Dendritic cell treated with granulocyte-macrophage colony-stimulating factor and Interleukin-4, amounts not matched to agents 40 ng/mL and 50 ng/mL, for 4 days (primary cell): ENCODE data around the gene DNAJC1.

ENCODE experiments used
- H3K27ac Mint-ChIP-seq: one replicate; pipeline ENCODE4 v1.8.0; 2022; ENCODE audit warnings: mild to moderate bottlenecking, mixed read lengths
- H3K27me3 Mint-ChIP-seq: one replicate; pipeline ENCODE4 v1.8.0; 2022; ENCODE audit warnings: mild to moderate bottlenecking, mixed read lengths
- H3K36me3 Mint-ChIP-seq: one replicate; pipeline ENCODE4 v1.8.0; 2022; ENCODE audit warnings: low read depth, mixed read lengths
- H3K4me1 Mint-ChIP-seq: one replicate; pipeline ENCODE4 v1.8.0; 2022; ENCODE audit warnings: low read depth, mixed read lengths
- H3K4me3 Mint-ChIP-seq: one replicate; pipeline ENCODE4 v1.8.0; 2022; ENCODE audit warnings: mild to moderate bottlenecking, moderate library complexity, mixed read lengths
- H3K9me3 Mint-ChIP-seq: one replicate; pipeline ENCODE4 v1.8.0; 2022; ENCODE audit warnings: mixed read lengths
- intact Hi-C: fragments of 100-400 bp; cut with micrococcal nuclease; formaldehyde crosslinking; loops from one replicate; pipeline ENCODE4 v1.15.0; 2022

The DNAJC1 gene

DNA sequence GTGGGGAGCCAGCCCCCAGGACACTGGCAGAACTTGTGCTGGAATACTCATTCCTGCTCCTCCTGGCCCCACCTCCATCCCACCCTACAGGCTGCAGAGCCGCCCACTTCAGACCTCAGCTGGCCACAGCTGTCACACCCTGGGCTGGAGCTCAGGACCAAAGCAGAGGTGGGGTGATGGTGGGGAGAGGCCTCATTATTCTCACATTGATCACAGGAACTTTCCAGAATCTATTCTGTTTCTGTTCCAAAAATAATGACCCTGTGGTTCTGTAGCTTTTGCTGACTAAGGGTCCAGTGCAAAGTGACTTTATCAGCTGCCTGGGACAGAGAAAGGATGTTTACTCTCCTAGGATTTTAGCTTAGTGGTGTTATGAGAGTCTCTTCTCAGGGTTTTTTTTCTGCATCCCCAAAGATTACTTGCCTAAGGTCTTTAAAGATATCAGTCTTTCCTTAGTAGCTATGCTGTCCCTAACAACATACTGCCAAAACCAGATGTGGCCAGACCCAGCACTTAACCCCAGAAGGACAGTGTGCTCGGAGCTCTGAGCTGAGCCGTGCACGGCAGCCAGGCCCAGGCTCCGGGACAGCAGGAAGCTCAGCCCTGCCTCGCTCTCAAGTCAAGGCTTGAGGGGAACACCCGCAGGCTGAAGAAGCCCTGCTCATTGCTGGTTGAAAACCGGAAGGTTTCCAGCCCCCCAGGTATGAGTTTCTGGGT is 246.2 kb downstream of the DNAJC1 start:
- intact Hi-C loops = no loop called here
- no peaks in the 10 kb centered on the region for H3K27me3 Mint-ChIP-seq
- H3K27ac Mint-ChIP-seq = no peak overlapping the region
- no peaks in the 10 kb centered on the region for H3K9me3 Mint-ChIP-seq
- no peak overlapping the region for H3K4me3 Mint-ChIP-seq
- no peaks in the 10 kb centered on the region for H3K4me1 Mint-ChIP-seq
- H3K36me3 Mint-ChIP-seq = peaks cover 31% of the 10 kb centered on the region

DNA sequence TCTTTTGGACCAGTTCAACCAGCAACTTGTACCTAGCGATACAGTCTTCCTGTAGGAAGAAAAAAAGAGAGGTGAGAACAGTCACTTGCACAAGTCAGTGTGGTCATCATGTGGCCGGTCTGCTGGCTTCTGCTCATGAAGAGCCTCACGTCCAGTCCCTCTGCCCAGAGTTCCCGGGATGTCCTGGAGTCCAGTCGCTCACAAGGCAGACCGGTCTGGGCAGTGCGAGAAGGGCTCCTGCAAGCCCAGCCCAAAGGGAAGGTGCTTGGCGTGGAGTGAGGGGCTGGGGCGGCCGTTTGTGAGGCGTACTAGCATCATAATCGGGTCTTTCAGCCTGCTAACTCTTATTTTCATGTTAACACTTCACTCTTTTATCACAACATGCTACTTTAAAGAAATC is 246.8 kb downstream of the DNAJC1 start:
- no peaks in the 10 kb centered on the region for H3K9me3 Mint-ChIP-seq
- no peaks in the 10 kb centered on the region for H3K27me3 Mint-ChIP-seq
- intact Hi-C loops = no loop called here
- H3K4me3 Mint-ChIP-seq = no peak overlapping the region
- H3K27ac Mint-ChIP-seq = no peak overlapping the region
- H3K36me3 Mint-ChIP-seq = peaks cover 31% of the 10 kb centered on the region
- H3K4me1 Mint-ChIP-seq = no peaks in the 10 kb centered on the region

DNA sequence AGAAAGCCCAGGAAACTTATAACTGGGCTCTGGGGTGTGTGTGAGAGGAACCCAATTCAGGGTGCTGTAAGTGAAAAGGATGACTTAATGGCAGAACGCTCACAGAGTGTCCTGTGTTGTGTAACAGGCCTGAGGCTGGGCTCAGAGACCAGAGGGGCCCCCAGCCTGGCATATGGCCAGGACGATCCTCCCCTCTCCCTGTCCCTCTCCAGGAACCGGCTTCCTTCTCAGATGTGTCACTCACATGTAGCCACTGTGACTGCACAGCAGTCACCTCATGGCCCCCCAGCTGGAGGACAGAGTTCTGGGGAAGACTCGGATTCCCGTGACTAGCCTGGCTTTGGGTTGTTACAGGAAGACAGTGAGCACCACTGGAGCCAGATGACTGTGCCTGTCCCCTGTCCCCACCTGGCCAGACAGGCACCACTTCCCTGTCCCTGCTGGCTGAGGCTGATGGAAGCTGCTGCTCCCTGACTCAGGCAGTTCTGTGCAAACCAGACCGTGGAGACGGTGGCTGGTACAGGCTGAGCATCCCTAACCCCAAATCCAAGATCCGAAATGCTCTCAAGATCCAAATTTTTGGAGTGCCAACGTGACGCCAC is 249.0 kb downstream of the DNAJC1 start:
- no peak overlapping the region for H3K27ac Mint-ChIP-seq
- peaks cover 29% of the 10 kb centered on the region for H3K36me3 Mint-ChIP-seq
- H3K9me3 Mint-ChIP-seq = no peaks in the 10 kb centered on the region
- H3K4me3 Mint-ChIP-seq = no peak overlapping the region
- H3K4me1 Mint-ChIP-seq = no peaks in the 10 kb centered on the region
- no peaks in the 10 kb centered on the region for H3K27me3 Mint-ChIP-seq
- intact Hi-C loops = no loop called here

DNA sequence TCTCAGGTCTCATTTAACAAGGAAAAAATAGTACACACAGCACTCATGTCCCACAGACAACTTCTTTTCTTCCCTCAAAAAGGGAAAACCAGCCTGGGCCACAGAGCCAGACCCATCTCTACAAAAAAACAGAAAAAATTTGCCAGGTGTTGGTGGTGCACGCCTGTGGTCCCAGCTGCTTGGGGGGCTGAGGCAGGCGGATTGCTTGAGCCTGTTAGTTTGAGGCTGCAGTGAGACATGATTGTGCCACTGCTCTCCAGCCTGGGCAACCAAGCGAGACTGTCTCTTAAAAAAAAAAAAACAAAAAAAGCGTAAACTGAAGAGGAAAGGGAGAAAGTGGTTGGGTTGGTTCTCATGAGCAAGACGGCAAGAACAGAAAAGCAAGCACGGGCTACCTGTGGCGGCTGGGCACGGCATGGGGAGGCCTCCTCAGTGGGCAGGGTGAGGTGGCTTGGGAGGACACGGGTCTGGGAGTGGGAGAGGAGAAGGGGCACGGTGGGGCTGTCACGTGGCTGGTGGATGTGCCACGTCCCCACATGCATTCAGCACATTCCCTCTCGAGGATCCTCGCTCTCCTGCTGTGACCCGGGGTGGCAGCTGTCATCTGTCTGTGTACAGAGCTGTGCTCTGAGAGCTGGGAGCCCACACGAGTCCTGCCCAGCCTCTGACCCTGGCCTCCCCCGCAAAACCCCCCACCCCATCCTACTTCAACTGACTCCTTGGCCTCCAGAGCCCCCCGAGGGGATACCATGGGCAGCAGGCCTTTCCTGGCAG is 249.8 kb downstream of the DNAJC1 start:
- H3K36me3 Mint-ChIP-seq = peaks cover 21% of the 10 kb centered on the region
- no peaks in the 10 kb centered on the region for H3K4me1 Mint-ChIP-seq
- intact Hi-C loops = no loop called here
- H3K4me3 Mint-ChIP-seq = no peak overlapping the region
- H3K27me3 Mint-ChIP-seq = no peaks in the 10 kb centered on the region
- H3K27ac Mint-ChIP-seq = no peak overlapping the region
- no peaks in the 10 kb centered on the region for H3K9me3 Mint-ChIP-seq

DNA sequence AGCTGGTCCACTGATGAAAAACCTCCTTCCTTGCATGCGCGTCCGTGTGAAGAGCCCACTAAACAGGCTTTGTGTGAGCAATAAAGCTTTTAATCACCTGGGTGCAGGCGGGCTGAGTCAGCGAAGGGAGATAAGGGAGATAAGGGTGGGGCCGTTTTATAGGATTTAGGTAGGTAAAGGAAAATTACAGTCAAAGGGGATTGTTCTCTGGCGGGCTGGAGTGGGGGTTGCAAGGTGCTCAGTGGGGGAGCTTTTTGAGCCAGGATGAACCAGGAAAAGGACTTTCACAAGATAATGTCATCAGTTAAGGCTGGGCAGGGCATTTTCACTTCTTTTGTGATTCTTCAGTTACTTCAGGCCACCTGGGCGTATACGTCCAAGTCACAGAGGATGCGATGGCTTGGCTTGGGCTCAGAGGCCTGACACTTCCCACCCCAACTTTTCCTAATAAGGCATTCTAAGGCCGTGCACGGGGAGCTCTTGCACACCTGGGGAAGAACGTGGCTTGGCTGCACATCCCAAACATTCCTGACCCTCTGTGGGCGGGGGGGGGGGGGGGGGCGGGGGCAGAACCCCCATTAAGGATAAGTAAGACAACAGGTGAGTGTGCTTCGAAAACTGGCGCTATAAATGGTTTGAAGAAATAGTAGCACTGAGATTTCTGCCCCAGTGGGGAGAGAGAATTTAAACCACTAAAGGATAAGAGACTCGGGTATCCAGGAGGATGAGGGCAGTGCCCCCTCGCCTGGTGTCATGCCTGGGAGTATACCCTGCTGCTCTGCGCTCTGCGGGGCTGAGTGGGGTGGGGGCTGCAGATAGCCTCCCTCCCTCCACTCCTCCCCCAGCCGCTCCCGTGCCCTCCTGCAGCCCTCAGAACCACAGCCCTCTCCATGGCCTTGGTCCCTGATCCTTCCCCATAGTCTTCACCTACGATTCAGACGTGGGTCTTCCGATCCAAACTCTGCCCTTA is 251.9 kb downstream of the DNAJC1 start:
- Mint-ChIP-seq H3K4me3 (no peak overlapping the region), H3K27me3 (no peaks in the 10 kb centered on the region), H3K9me3 (no peaks in the 10 kb centered on the region), H3K27ac (no peak overlapping the region), H3K36me3 (peaks cover 11% of the 10 kb centered on the region), H3K4me1 (no peaks in the 10 kb centered on the region)
- intact Hi-C loops = no loop called here

DNA sequence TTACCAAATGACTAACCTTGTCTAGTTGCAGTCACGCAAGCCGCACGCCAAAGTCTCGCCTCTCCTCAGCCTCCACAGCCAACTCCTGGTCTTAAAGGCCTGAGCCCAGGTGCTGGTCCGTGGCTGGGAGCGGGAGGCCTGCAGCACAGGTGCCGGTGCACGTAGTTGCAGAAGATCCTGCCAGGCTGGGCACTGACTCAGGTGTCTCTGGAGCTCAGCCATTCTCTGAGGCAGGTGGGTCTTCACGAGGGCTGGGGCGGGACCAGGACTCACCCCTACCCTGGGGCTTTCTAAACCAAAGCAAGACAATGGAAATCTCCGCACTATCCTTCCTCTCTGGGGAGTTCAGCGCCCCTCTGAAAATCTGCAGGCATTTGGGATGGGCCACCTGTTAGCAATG is 253.1 kb downstream of the DNAJC1 start:
- Mint-ChIP-seq H3K4me3 (no peak overlapping the region), H3K27me3 (no peaks in the 10 kb centered on the region), H3K9me3 (no peaks in the 10 kb centered on the region), H3K36me3 (peaks cover 10% of the 10 kb centered on the region), H3K27ac (no peak overlapping the region), H3K4me1 (no peaks in the 10 kb centered on the region)
- intact Hi-C loops = no loop called here

DNA sequence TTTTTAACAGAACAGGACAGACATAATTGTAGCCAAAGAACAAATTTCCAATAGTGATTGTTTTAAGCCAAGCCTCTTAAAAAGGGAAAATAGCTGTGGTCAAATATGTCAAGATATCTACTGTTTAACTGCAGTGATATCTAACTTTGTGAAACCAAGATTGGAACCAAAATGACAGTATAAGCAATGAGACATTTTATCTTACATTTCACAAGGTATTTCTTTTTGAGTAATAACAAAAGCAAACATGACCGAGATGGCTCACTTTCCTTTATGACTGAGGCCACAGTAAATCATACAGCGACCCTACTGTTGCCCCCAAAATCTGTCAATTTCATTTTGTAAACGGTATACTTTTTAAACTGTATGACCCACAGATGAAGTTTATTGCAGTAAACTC is 253.7 kb downstream of the DNAJC1 start:
- Mint-ChIP-seq H3K4me1 (no peaks in the 10 kb centered on the region), H3K27ac (no peak overlapping the region), H3K4me3 (no peak overlapping the region), H3K9me3 (no peaks in the 10 kb centered on the region), H3K27me3 (no peaks in the 10 kb centered on the region), H3K36me3 (peaks cover 10% of the 10 kb centered on the region)
- intact Hi-C loops = no loop called here

DNA sequence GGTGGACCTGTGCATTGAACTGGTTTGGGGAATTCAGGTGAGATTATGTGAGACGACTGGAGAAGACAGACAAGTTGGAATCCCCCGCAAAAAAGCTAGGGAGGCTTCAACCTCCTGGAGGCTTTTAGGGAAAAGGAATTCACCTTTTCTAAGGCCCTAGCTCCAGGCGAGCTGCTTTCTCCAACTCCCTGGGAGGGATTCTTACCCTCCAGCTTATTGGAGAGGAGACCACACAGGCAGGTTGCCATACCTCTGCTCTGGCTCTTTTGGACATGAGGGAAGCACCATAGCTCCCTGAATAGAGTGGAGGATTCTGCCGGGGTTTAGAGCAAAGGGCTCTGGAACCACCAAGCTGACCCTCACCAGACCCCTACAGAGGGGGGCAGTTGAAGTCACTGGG is 255.7 kb downstream of the DNAJC1 start:
- H3K4me3 Mint-ChIP-seq = no peak overlapping the region
- no peaks in the 10 kb centered on the region for H3K9me3 Mint-ChIP-seq
- no peak overlapping the region for H3K27ac Mint-ChIP-seq
- H3K4me1 Mint-ChIP-seq = no peaks in the 10 kb centered on the region
- H3K36me3 Mint-ChIP-seq = peaks cover 23% of the 10 kb centered on the region
- H3K27me3 Mint-ChIP-seq = no peaks in the 10 kb centered on the region
- intact Hi-C loops = no loop called here

DNA sequence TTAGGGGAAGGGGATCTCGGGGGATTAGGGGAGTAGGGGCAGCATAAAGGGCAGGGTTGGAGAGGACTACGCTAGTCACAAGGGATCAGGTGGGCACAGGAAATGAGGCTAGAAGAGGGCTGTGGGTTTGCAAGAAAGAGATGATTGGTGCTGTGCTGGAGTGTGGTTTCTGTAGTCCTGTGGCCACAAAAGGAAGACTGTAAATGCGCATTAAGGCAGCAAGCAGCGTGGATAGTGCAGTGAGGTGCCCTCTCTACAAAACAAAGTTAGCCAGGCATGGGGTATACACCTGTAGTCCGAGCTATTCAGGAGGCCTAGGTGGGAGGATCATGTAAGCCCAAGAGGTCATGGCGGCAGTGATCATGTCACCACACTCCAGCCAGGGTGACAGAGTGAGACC is 257.4 kb downstream of the DNAJC1 start:
- H3K36me3 Mint-ChIP-seq = peaks cover 33% of the 10 kb centered on the region
- H3K4me3 Mint-ChIP-seq = no peak overlapping the region
- H3K9me3 Mint-ChIP-seq = no peaks in the 10 kb centered on the region
- no peaks in the 10 kb centered on the region for H3K4me1 Mint-ChIP-seq
- H3K27me3 Mint-ChIP-seq = no peaks in the 10 kb centered on the region
- intact Hi-C loops = no loop called here
- no peak overlapping the region for H3K27ac Mint-ChIP-seq

DNA sequence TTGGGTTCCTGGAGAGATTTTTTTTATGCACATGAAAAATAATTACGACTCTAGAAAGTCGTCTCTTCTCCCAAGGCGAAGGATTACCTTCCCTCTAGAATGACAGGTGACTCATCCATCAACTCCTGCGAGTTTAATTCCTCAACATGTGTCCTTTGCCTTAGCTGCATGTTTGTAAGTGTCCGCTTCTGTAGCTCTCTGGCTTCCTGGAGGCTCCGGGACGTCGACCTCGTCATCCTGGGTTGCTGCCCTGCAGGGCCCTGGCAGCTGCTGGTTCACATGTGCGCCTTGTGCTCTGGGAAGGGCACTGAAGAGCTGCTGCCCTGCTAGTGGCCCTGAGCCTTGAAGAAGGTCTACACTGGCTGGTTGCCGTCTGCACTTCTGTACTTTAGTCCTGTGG is 259.3 kb downstream of the DNAJC1 start:
- Mint-ChIP-seq H3K9me3 (no peaks in the 10 kb centered on the region), H3K4me1 (no peaks in the 10 kb centered on the region), H3K27ac (no peak overlapping the region), H3K27me3 (no peaks in the 10 kb centered on the region), H3K4me3 (no peak overlapping the region), H3K36me3 (peaks cover 52% of the 10 kb centered on the region)
- intact Hi-C loops = no loop called here

DNA sequence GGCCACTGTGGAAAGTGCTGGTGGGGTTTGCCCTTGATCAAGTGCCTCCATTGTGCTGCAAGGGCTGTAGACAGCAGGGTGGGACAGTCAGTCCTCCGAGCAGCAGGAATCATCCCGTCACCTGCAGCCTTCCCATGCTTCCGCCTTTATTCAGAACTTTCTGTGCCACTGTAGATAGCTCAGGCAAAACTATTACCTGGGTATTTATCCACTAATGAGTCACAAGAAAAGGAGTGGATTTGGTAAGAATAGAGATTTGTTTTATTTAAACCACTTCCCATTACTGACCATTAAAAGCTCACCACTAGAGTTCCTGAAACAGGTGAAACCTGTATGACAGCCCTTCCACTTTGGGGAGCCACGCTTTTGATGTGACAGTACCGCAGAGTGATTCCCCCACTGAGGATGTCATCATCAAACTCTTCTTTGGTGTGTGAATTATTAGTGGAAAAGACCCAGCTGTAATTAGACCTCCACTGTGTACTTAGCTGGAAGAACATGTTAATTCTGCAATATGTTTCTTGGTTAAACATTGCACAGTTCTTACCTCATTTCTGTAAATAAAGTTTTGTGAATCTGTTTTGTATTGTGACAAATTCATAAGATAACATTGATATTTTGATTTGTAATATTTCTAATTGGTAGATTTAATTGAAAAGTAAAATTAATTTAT is 260.7 kb downstream of the DNAJC1 start:
- peaks cover 65% of the 10 kb centered on the region for H3K36me3 Mint-ChIP-seq
- no peak overlapping the region for H3K4me3 Mint-ChIP-seq
- no peak overlapping the region for H3K27ac Mint-ChIP-seq
- no peaks in the 10 kb centered on the region for H3K4me1 Mint-ChIP-seq
- no peaks in the 10 kb centered on the region for H3K27me3 Mint-ChIP-seq
- no peaks in the 10 kb centered on the region for H3K9me3 Mint-ChIP-seq
- intact Hi-C loops = no loop called here

DNA sequence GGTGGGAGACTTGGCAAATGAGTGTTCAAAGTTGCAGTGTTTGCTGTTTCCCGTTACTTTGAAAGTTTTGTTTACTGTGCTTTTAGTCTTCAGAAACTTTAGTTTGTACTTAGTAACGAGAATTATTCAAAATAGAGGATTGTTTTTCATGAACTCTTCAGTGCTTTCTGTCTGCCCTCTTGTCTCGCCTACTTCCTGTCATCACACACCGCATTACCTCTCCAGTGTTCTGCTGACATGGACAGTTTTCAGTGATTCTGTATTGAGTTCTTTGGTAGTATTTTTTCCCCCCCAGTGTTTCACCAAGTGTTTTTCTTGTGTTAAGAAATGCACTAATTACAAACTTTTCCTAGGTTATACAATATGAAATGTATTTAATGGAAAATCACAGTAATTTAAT is 262.5 kb downstream of the DNAJC1 start:
- H3K9me3 Mint-ChIP-seq = no peaks in the 10 kb centered on the region
- H3K27me3 Mint-ChIP-seq = no peaks in the 10 kb centered on the region
- peaks cover 9% of the 10 kb centered on the region for H3K4me1 Mint-ChIP-seq
- intact Hi-C loops = no loop called here
- H3K36me3 Mint-ChIP-seq = peaks cover 84% of the 10 kb centered on the region
- no peak overlapping the region for H3K4me3 Mint-ChIP-seq
- H3K27ac Mint-ChIP-seq = no peak overlapping the region

DNA sequence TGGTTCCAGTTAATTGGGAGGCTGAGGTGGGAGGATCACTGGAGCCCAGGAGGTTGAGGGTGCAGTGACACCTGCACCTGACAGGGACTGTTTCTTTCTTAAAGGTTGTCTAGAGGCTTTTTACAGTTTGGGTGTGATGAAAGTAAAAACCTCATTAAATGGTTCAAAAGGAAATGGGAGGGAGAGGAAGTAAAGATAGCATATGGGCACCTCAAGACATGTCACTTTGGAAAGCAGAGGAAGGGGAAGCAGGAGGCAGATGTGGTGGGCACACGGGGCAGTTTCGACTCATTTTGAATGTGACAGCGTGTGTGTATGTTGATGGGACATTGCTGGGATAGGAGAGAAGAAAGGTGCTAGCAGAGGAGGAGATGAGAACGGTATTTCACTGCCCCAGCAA is 266.4 kb downstream of the DNAJC1 start:
- intact Hi-C loops = no loop called here
- Mint-ChIP-seq H3K4me3 (no peak overlapping the region), H3K9me3 (no peaks in the 10 kb centered on the region), H3K4me1 (peaks cover 9% of the 10 kb centered on the region), H3K27me3 (no peaks in the 10 kb centered on the region), H3K36me3 (peaks cover 73% of the 10 kb centered on the region), H3K27ac (no peak overlapping the region)
